Ramos (cell line): ENCODE data around the gene UQCC2.

Source experiments
- in situ Hi-C: fragments of 300-500 bp; cut with MboI; formaldehyde crosslinking; loops from one replicate; pipeline ENCODE4 v1.14.3; 2022; ENCODE audit warnings: low sequenced_read_pairs; ENCODE audit not compliant: unreplicated experiment

The UQCC2 gene

DNA sequence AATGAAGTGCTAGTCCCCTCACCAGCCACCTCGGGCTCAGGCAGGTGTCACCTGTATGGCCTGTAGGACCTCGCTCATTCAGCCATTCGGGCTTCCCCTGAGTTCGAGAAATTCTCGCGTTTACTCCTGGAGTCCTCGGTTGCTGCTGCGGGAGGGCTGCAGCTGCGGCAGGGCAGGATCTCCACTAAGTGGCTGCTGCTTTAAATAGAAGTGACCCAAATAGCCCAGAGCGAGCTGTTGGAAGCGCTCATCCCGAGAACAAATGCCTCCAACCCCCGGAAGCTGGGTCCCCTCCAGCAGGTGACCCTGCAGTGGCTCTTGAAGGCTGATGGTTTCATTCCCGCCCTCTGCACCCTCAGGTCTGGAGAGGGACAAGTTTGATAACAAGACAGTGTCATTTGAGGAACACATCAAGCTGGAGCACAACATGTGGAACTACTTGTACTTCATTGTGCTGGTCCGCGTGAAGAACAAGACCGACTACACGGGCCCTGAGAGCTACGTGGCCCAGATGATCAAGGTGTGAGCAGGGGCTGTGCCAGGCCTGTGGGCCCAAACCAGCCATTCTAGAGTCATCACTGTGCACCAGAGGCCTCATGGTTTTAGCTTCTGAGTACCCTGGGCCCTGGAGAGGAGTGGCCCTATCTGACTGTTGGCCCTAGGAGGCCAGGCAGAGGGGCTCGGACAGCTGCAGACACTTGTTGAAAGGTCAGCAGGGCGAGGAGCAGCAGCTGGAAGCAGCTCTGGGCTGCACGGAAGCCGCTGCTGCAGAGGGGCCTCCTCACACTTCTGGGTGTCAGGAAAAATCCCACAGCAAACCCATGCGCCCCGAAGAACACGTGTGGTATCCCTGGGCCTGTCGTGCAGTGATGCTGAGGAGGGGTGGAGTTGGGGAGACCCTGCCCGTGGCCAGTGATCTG lies 18.1 kb downstream of the UQCC2 start:
- in situ Hi-C loops, result no loop called here

DNA sequence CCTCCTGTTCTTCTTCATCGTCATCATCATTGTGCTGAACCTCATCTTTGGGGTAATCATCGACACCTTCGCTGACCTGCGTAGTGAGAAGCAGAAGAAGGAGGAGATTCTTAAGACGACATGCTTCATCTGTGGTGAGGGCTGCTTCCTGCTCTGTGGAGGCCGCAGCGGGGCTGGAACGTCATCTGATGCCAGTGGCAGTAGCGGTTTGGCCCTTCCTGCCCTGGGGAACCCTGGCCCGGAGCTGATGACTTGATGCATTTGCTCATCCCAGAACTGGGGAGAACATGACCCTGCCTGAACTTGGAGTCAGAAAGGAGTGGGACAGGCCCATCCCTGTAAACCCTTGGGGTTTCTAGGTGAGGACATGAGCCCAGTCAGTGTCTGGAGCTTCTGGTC lies 18.7 kb downstream of the UQCC2 start:
- in situ Hi-C loops, result no loop called here

- in situ Hi-C loops, result no loop called here
Observed at GRCh38 chr6:33692078-33692759, 19.3 kb downstream of the UQCC2 start.

DNA sequence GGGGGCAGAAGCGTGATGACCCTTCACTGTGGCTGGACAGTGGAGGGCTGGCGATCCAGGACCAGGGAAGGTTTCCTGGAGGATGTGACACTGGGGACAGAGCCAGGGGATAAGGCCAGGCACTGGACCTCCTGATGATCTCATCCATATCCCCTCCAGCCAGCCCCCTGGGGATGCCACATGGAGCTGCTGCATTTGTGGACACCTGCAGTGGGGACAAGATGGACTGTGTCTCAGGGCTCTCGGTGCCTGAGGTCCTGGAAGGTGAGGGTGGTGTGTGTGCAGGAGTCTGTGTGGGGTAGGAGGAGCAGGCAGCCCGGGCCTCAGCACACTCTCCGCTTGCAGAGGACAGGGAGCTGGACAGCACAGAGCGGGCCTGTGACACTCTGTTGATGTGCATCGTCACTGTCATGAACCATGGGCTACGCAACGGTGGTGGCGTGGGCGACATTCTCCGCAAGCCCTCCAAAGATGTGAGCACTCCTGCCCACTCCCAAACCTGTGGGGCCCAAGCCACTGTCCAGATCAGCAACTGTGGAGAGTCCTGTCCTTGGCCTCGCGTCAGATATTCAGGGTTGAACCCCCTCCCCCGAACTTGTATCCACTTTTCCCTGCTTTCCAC lies 19.9 kb downstream of the UQCC2 start:
- in situ Hi-C loops, result no loop called here

GRCh38 chr6:33690766-33691165 lies 20.7 kb downstream of the UQCC2 start:
- in situ Hi-C loops, result no loop called here

- in situ Hi-C loops, result no loop called here
Observed at GRCh38 chr6:33689879-33690278, 21.6 kb downstream of the UQCC2 start.

DNA sequence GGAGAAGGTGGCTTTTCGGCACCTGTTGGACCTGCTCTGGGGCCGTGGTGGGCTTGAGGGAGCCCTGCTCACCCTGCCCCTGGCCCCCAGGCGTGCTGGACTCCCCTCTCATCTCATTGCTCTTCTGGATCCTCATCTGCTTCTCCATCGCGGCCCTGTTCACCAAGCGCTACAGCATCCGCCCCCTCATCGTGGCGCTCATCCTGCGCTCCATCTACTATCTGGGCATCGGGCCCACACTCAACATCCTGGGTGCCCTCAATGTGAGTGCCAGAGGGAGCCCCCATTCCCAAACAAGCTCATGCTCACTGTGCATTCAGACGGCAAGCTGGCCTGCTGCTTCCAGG lies 22.4 kb downstream of the UQCC2 start:
- in situ Hi-C loops, result no loop called here

GRCh38 chr6:33688451-33689147 lies 22.9 kb downstream of the UQCC2 start:
- in situ Hi-C loops, result no loop called here

GRCh38 chr6:33688006-33688405 lies 23.5 kb downstream of the UQCC2 start:
- in situ Hi-C loops, result no loop called here

GRCh38 chr6:33686981-33687975 lies 24.2 kb downstream of the UQCC2 start:
- in situ Hi-C loops, result no loop called here

GRCh38 chr6:33686225-33686924 lies 25.1 kb downstream of the UQCC2 start:
- in situ Hi-C loops, result no loop called here

GRCh38 chr6:33685411-33686224 lies 25.9 kb downstream of the UQCC2 start:
- in situ Hi-C loops, result no loop called here

DNA sequence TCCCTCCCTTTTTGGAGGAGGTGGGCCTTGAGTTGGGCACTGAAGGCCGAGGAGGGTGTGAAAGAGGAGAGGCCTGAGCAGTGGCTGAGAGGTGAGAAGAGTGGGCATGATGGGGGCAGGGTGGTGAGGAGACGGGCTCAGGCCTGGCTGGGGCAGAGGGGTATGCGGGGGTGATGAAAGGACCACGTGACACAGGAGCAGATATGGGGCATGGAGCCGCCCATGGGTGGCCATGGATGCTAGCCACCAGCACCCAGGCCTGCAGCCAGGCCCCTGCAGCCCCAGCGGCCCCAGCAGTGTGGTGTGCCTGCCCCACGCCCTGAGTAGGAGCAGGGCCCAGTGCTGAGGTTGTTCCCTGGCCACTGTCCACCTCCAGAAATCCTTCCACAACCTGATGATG lies 26.5 kb downstream of the UQCC2 start:
- in situ Hi-C loops, result no loop called here

DNA sequence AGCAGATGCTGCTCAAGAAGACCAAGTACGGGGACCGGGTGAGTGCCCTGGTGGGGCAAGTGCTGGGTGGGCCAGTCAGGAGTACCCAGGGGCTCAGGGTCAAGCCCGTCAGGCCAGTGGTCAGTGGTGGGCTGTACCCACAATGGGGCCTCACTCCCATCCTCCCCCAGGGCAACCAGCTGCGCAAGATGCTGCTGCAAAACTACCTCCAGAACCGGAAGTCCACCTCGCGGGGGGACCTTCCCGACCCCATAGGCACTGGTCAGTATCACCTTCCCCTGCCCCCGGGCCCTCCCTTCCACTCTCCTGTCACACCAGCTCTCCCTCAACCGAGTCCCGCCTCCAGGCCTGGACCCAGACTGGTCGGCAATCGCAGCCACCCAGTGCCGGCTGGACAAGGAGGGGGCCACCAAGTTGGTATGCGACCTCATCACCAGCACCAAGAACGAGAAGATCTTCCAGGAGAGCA lies 27.0 kb downstream of the UQCC2 start:
- in situ Hi-C loops, result no loop called here

DNA sequence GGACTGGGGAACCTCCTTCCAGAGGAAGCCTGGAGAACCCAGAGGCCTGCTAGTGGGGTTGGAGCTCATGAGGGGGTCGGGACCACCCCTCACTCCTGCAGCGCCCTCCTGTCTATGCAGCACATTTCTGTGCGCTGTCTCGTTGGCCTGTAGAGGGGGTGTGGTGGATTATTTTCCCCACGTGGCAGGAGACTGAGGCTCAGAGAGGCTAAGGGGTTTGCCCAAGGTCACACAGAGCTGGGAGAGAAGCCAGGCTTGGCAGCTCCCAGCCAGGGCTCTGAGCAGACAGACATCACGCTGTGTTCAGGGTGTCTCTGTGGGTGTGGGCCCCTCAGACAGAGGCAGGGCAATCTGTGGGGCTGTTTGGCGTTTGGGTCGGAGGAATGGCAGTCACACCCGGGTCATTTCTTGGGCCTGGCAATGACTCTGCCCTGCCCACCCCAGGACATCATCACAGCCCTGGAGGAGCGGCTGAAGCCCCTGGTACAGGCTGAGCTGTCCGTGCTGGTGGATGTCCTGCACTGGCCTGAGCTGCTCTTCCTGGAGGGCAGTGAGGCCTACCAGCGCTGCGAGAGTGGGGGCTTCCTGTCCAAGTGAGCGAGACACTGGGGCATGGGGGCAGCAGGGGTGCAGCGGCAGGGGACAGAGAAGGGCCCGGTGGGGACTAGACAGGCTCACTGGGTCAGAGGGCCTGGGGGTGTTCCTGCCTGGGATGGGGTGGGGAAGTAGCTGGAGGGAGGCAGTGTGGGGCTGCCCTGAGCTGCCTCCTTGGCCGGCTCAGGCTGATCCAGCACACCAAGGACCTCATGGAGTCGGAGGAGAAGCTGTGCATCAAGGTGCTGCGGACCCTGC lies 27.7 kb downstream of the UQCC2 start:
- in situ Hi-C loops, result no loop called here

- in situ Hi-C loops, result no loop called here
Observed at GRCh38 chr6:33683051-33683571, 28.4 kb downstream of the UQCC2 start.

GRCh38 chr6:33682341-33682740 lies 29.2 kb downstream of the UQCC2 start:
- in situ Hi-C loops, result no loop called here
